Measurements from ENCODE around the gene ADIPOR2.
"Not testable (repeated sequence)": the region's sequence is repeated elsewhere in the genome, so short reads cannot be mapped to it uniquely, and the experiment has no call there.

ADIPOR2 gene

GRCh38 chr12:1811281-1811947 is 120.5 kb downstream of the ADIPOR2 start:
- no peak for DNase-seq

GRCh38 chr12:1811948-1812291 is 121.0 kb downstream of the ADIPOR2 start:
- DNase-seq: no peak

- DNase-seq: peak in 2 of 56 donors; percentile 19 to 22
Observed at GRCh38 chr12:1812650-1813302, 121.9 kb downstream of the ADIPOR2 start.

GRCh38 chr12:1814266-1814665 is 123.4 kb downstream of the ADIPOR2 start:
- DNase-seq: no peak

- no peak for DNase-seq
Observed at GRCh38 chr12:1815108-1815507, 124.2 kb downstream of the ADIPOR2 start.

- DNase-seq: no peak
Observed at GRCh38 chr12:1815814-1816729, 125.2 kb downstream of the ADIPOR2 start.

- DNase-seq: no peak
Observed at GRCh38 chr12:1816730-1817348, 126.0 kb downstream of the ADIPOR2 start.

GRCh38 chr12:1817928-1818327 is 127.1 kb downstream of the ADIPOR2 start:
- DNase-seq: not testable (repeated sequence)

GRCh38 chr12:1819050-1819449 is 128.2 kb downstream of the ADIPOR2 start:
- no peak for DNase-seq

- no peak for DNase-seq
Observed at GRCh38 chr12:1819571-1819970, 128.7 kb downstream of the ADIPOR2 start.

- peak in 17 of 56 donors; percentile 20 to 64 (median 38) for DNase-seq
Observed at GRCh38 chr12:1820191-1820895, 129.5 kb downstream of the ADIPOR2 start, which contains the start of gene LRTM2. TSS of gene LRTM2 (plus strand) at chr12:1820565. CDS start at chr12:1828149, 7,584 bp downstream.

GRCh38 chr12:1820896-1821291 is 130.0 kb downstream of the ADIPOR2 start:
- DNase-seq: peak in 5 of 56 donors; percentile 22 to 45 (median 35)

- peak in 2 of 56 donors; percentile 28 to 29 for DNase-seq
Observed at GRCh38 chr12:1821805-1822204, 130.9 kb downstream of the ADIPOR2 start.

- no peak for DNase-seq
Observed at GRCh38 chr12:1822699-1823098, 131.8 kb downstream of the ADIPOR2 start.

- DNase-seq: no peak
Observed at GRCh38 chr12:1823237-1823636, 132.4 kb downstream of the ADIPOR2 start.

- peak in 2 of 56 donors; percentile 19 to 62 for DNase-seq
Observed at GRCh38 chr12:1825382-1826102, 134.7 kb downstream of the ADIPOR2 start.

GRCh38 chr12:1826401-1826800 is 135.5 kb downstream of the ADIPOR2 start:
- no peak for DNase-seq

- DNase-seq: peak in 2 of 56 donors; percentile 12 to 34
Observed at GRCh38 chr12:1826867-1827705, 136.2 kb downstream of the ADIPOR2 start.

Measured in nucleus accumbens (tissue), 56 donors.